ENCODE data around the gene MAP9. TPM values are rescaled to one million over a fixed set of nuclear protein-coding genes. Genes with fewer than 3 reads are reported as not detected.

Gene MAP9
- total RNA-seq, 1 donor from 2014 or later: 21.0 TPM

- Mint-ChIP-seq H3K4me3 (ENCODE audit: unreplicated experiment) (no peak overlapping the region), H3K36me3 (ENCODE audit: low read depth, unreplicated experiment) (no peaks in the 10 kb centered on the region), H3K27me3 (ENCODE audit: low read depth, unreplicated experiment) (no peaks in the 10 kb centered on the region), H3K27ac (ENCODE audit: unreplicated experiment) (no peak overlapping the region), H3K9me3 (ENCODE audit: unreplicated experiment) (no peaks in the 10 kb centered on the region), H3K4me1 (ENCODE audit: low read depth, unreplicated experiment) (no peaks in the 10 kb centered on the region)
- H3K9ac ChIP-seq (ENCODE audit: low read length): no peak overlapping the region
- H3K27me3 ChIP-seq (ENCODE audit: insufficient read depth, low read length): no peaks in the 10 kb centered on the region
- no peaks in the 10 kb centered on the region for H3K79me2 ChIP-seq (ENCODE audit: insufficient read depth, low read length)
- no peaks in the 10 kb centered on the region for H3K36me3 ChIP-seq (ENCODE audit: insufficient read depth, low read length)
- H3K4me3 ChIP-seq (ENCODE audit: insufficient read depth, low read depth, low read length): no peak overlapping the region
- H3K27ac ChIP-seq (ENCODE audit: low read depth, low read length): no peak overlapping the region
- DNase-seq (ENCODE audit: low read depth): no peak
- no peak overlapping the region for H3K4me2 ChIP-seq (ENCODE audit: low read length)
- TF ChIP-seq EZH2 (IDR thresholded peaks at IDR 0.05; ENCODE audit: insufficient read depth, low read length) (no peak), CTCF (IDR thresholded peaks at IDR 0.05; ENCODE audit: insufficient read depth, low read depth, low read length) (no peak)
- no peaks in the 10 kb centered on the region for H3K4me1 ChIP-seq (ENCODE audit: insufficient read depth, low read length)
- FAIRE-seq: no peak
- H2AFZ ChIP-seq (ENCODE audit: low read depth, low read length): no peak overlapping the region
- H3K9me3 ChIP-seq (ENCODE audit: insufficient read depth, low read depth, low read length): no peaks in the 10 kb centered on the region
- no peaks in the 10 kb centered on the region for H4K20me1 ChIP-seq (ENCODE audit: insufficient read depth, low read length)
Measured at GRCh38 chr4:155411546-155411945, 34.8 kb upstream of the MAP9 start.

- no peak for FAIRE-seq
- no peaks in the 10 kb centered on the region for H3K9me3 ChIP-seq (ENCODE audit: insufficient read depth, low read depth, low read length)
- H3K27ac ChIP-seq (ENCODE audit: low read depth, low read length): no peak overlapping the region
- Mint-ChIP-seq H3K4me3 (ENCODE audit: unreplicated experiment) (no peak overlapping the region), H3K9me3 (ENCODE audit: unreplicated experiment) (no peaks in the 10 kb centered on the region), H3K27ac (ENCODE audit: unreplicated experiment) (no peak overlapping the region), H3K36me3 (ENCODE audit: low read depth, unreplicated experiment) (no peaks in the 10 kb centered on the region), H3K4me1 (ENCODE audit: low read depth, unreplicated experiment) (no peaks in the 10 kb centered on the region), H3K27me3 (ENCODE audit: low read depth, unreplicated experiment) (no peaks in the 10 kb centered on the region)
- H3K36me3 ChIP-seq (ENCODE audit: insufficient read depth, low read length): no peaks in the 10 kb centered on the region
- H2AFZ ChIP-seq (ENCODE audit: low read depth, low read length): no peak overlapping the region
- no peak overlapping the region for H3K4me2 ChIP-seq (ENCODE audit: low read length)
- TF ChIP-seq CTCF (IDR thresholded peaks at IDR 0.05; ENCODE audit: insufficient read depth, low read depth, low read length) (no peak), EZH2 (IDR thresholded peaks at IDR 0.05; ENCODE audit: insufficient read depth, low read length) (no peak)
- H3K4me1 ChIP-seq (ENCODE audit: insufficient read depth, low read length): no peaks in the 10 kb centered on the region
- no peak overlapping the region for H3K4me3 ChIP-seq (ENCODE audit: insufficient read depth, low read depth, low read length)
- DNase-seq (ENCODE audit: low read depth): no peak
- no peaks in the 10 kb centered on the region for H3K79me2 ChIP-seq (ENCODE audit: insufficient read depth, low read length)
- H4K20me1 ChIP-seq (ENCODE audit: insufficient read depth, low read length): no peaks in the 10 kb centered on the region
- no peaks in the 10 kb centered on the region for H3K27me3 ChIP-seq (ENCODE audit: insufficient read depth, low read length)
- H3K9ac ChIP-seq (ENCODE audit: low read length): no peak overlapping the region
Measured at GRCh38 chr4:155408796-155409195, 32.0 kb upstream of the MAP9 start.

- Histone ChIP-seq H4K20me1 (ENCODE audit: insufficient read depth, low read length) (no peaks in the 10 kb centered on the region), H3K9ac (ENCODE audit: low read length) (no peak overlapping the region), H2AFZ (ENCODE audit: low read depth, low read length) (no peak overlapping the region), H3K9me3 (ENCODE audit: insufficient read depth, low read depth, low read length) (no peaks in the 10 kb centered on the region), H3K4me2 (ENCODE audit: low read length) (no peak overlapping the region), H3K4me1 (ENCODE audit: insufficient read depth, low read length) (no peaks in the 10 kb centered on the region), H3K4me3 (ENCODE audit: insufficient read depth, low read depth, low read length) (no peak overlapping the region), H3K79me2 (ENCODE audit: insufficient read depth, low read length) (no peaks in the 10 kb centered on the region), H3K27ac (ENCODE audit: low read depth, low read length) (no peak overlapping the region), H3K27me3 (ENCODE audit: insufficient read depth, low read length) (peaks cover 2% of the 10 kb centered on the region), H3K36me3 (ENCODE audit: insufficient read depth, low read length) (no peaks in the 10 kb centered on the region)
- TF ChIP-seq EZH2 (IDR thresholded peaks at IDR 0.05; ENCODE audit: insufficient read depth, low read length) (no peak), CTCF (IDR thresholded peaks at IDR 0.05; ENCODE audit: insufficient read depth, low read depth, low read length) (no peak)
- Mint-ChIP-seq H3K36me3 (ENCODE audit: low read depth, unreplicated experiment) (no peaks in the 10 kb centered on the region), H3K27ac (ENCODE audit: unreplicated experiment) (no peak overlapping the region), H3K27me3 (ENCODE audit: low read depth, unreplicated experiment) (peaks cover under 1% of the 10 kb centered on the region), H3K9me3 (ENCODE audit: unreplicated experiment) (no peaks in the 10 kb centered on the region), H3K4me3 (ENCODE audit: unreplicated experiment) (no peak overlapping the region), H3K4me1 (ENCODE audit: low read depth, unreplicated experiment) (no peaks in the 10 kb centered on the region)
- FAIRE-seq (no peak), DNase-seq (ENCODE audit: low read depth) (no peak)
Measured at GRCh38 chr4:155407480-155407879, 30.7 kb upstream of the MAP9 start.

Measured in astrocyte (in vitro differentiated cells and primary cell).